Sciatic nerve (tissue), 2 donors: ENCODE data around the gene GAPDH. TPM values are rescaled to one million over a fixed set of nuclear protein-coding genes. Genes with fewer than 3 reads are reported as not detected.

Source experiments
- ATAC-seq: fragments of 200-7000 bp; cut with Tn5 transposase; one replicate; pipeline ENCODE4 v1.9.1; 2020; ENCODE audit warnings: mild to moderate bottlenecking, moderate library complexity
- DNase-seq: peaks from one replicate; pipeline ENCODE4 v3.0.0-alpha.2; 2020; ENCODE audit warnings: low spot score
- intact Hi-C: fragments of 100-400 bp; cut with DNase I; formaldehyde crosslinking; loops from one replicate; pipeline ENCODE4 v1.14.2; 2022
- total RNA-seq: library from RNA; stranded (reverse); fragmentation: NEBNext Ultra II Directional; extraction: Animal tissue kit (Norgen Biotek cat#: 25700); gene quantifications from one replicate; pipeline ENCODE4 v1.2.1, GENCODE V29; 2021
- donor health status: DM: no; HTN: no; CAD: no.
- donor health status: DM: no; HTN: no; CAD: no.

Gene GAPDH
- total RNA-seq, 1 donor from 2014 or later: 1,200 TPM

- peak; percentile 92 for ATAC-seq
- peak; percentile 91 for DNase-seq
- intact Hi-C loops: loop anchor here (10.0 kb wide), 1 partner anchor 116 kb away; no protein-coding TSS in a partner anchor
These were observed 6.0 kb downstream of the GAPDH start for GRCh38 chr12:6540181-6540877.

GRCh38 chr12:6541371-6542165 is 7.3 kb downstream of the GAPDH start:
- ATAC-seq (no peak), DNase-seq (no peak)
- intact Hi-C loops: loop anchor here (10.0 kb wide), 1 partner anchor 117 kb away; no protein-coding TSS in a partner anchor

- DNase-seq (no peak), ATAC-seq (no peak)
- intact Hi-C loops: loop anchor here (10.0 kb wide), 1 partner anchor 118 kb away; no protein-coding TSS in a partner anchor
These were observed 8.1 kb downstream of the GAPDH start for GRCh38 chr12:6542209-6543009.

- no peak for ATAC-seq
- no peak for DNase-seq
- intact Hi-C loops: loop anchor here (10.0 kb wide), 1 partner anchor 121 kb away; no protein-coding TSS in a partner anchor
These were observed 11.7 kb downstream of the GAPDH start for GRCh38 chr12:6546016-6546415.

- intact Hi-C loops: loop anchor here (10.0 kb wide), 1 partner anchor 123 kb away; no protein-coding TSS in a partner anchor
- no peak for DNase-seq
- no peak for ATAC-seq
These were observed 13.2 kb downstream of the GAPDH start for GRCh38 chr12:6547566-6547965.

GRCh38 chr12:6547987-6548386 is 13.7 kb downstream of the GAPDH start:
- ATAC-seq (no peak), DNase-seq (no peak)
- intact Hi-C loops: loop anchor here (10.0 kb wide), 1 partner anchor 123 kb away; no protein-coding TSS in a partner anchor

- DNase-seq (no peak), ATAC-seq (no peak)
These were observed 14.2 kb downstream of the GAPDH start for GRCh38 chr12:6548556-6548955.

GRCh38 chr12:6548966-6549683 is 14.8 kb downstream of the GAPDH start:
- ATAC-seq: no peak
- intact Hi-C loops: loop anchor here (10.0 kb wide), 1 partner anchor 124 kb away; no protein-coding TSS in a partner anchor

More at GRCh38 chr12:6548556-6548955, 14.2 kb downstream of the GAPDH start:
- intact Hi-C loops: loop anchor here (10.0 kb wide), 1 partner anchor 124 kb away; no protein-coding TSS in a partner anchor

GRCh38 chr12:6549684-6550151 is 15.4 kb downstream of the GAPDH start:
- DNase-seq: no peak
- no peak for ATAC-seq
- intact Hi-C loops: loop anchor here (10.0 kb wide), 1 partner anchor 125 kb away; no protein-coding TSS in a partner anchor

More at GRCh38 chr12:6548966-6549683, 14.8 kb downstream of the GAPDH start:
- no peak for DNase-seq

- ATAC-seq: no peak
- intact Hi-C loops: no loop called here
- DNase-seq: no peak
These were observed 16.2 kb downstream of the GAPDH start for GRCh38 chr12:6550294-6551062.

GRCh38 chr12:6551063-6551461 is 16.7 kb downstream of the GAPDH start:
- intact Hi-C loops: no loop called here
- DNase-seq (peak; percentile 78), ATAC-seq (no peak)

- intact Hi-C loops: no loop called here
- DNase-seq (no peak), ATAC-seq (peak; percentile 22)
These were observed 17.3 kb downstream of the GAPDH start for GRCh38 chr12:6551496-6552139.

- no peak for DNase-seq
- ATAC-seq: peak; percentile 8
- intact Hi-C loops: no loop called here
These were observed 17.8 kb downstream of the GAPDH start for GRCh38 chr12:6552140-6552551.

- intact Hi-C loops: no loop called here
- DNase-seq (no peak), ATAC-seq (peak; percentile 78)
These were observed 18.9 kb downstream of the GAPDH start for GRCh38 chr12:6553051-6553868.

- ATAC-seq (peak; percentile 64), DNase-seq (peak; percentile 85)
- intact Hi-C loops: no loop called here
These were observed 20.1 kb downstream of the GAPDH start for GRCh38 chr12:6554168-6555017.
